Mucosa of rectum (tissue), 2 donors: Measurements from ENCODE around the gene ABCA9.

ENCODE experiments used
- H3K27ac ChIP-seq, 2 donors: one replicate each; pipeline ENCODE4 v1.7.0; 2013; ENCODE audit warnings: inconsistent platforms in 2 of 2, low read depth in 2 of 2, low read length in 2 of 2
- H3K27me3 ChIP-seq, 2 donors: one replicate each; pipeline ENCODE4 v1.7.0; 2013; ENCODE audit warnings: low read length in 2 of 2; ENCODE audit not compliant: control insufficient read depth in 2 of 2, insufficient read depth in 2 of 2
- H3K36me3 ChIP-seq, 2 donors: one replicate each; pipeline ENCODE4 v1.7.0; 2013; ENCODE audit warnings: low read length in 2 of 2; ENCODE audit not compliant: control insufficient read depth in 2 of 2, insufficient read depth in 2 of 2
- H3K4me1 ChIP-seq, 2 donors: one replicate each; pipeline ENCODE4 v1.7.0; 2013; ENCODE audit warnings: low read length in 2 of 2, mild to moderate bottlenecking in 1 of 2; ENCODE audit not compliant: control insufficient read depth in 2 of 2, insufficient read depth in 2 of 2
- H3K4me3 ChIP-seq, 2 donors: one replicate each; pipeline ENCODE4 v1.7.0; 2013; ENCODE audit warnings: low read length in 2 of 2
- H3K9ac ChIP-seq, 2 donors: one replicate each; pipeline ENCODE4 v1.7.0; 2013; ENCODE audit warnings: low read length in 2 of 2, low read depth in 1 of 2, mild to moderate bottlenecking in 1 of 2
- H3K9me3 ChIP-seq, 2 donors: one replicate each; pipeline ENCODE4 v1.7.0; 2013; ENCODE audit warnings: low read length in 2 of 2; ENCODE audit not compliant: control insufficient read depth in 2 of 2
- donor health status: healthy.
- donor health status: Normal muscosa, but diverticular disease.

ABCA9 gene

DNA sequence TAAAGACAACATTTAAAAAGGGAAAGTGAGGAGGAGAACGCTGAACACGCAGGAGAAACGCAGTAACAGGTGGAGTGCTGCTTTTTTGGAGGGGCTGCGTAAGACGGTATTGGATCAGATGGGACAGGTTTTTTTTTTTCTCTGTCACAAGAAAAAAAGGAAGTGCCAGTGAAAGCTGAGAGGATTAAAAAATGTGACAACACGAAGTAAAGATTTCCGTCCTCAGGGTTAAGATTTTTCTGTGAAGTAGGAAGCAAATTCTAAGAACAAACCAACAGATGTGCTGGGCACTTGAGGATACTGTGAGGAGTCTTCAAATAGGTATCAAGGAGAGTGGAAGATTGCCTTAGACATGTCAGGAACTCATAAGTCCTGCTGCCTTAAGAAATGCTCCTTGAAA lies 5.8 kb upstream of the ABCA9 start:
- Histone ChIP-seq H3K9ac (no peak overlapping the region), H3K9me3 (no peaks in the 10 kb centered on the region), H3K4me3 (no peak overlapping the region), H3K27ac (no peak overlapping the region), H3K36me3 (no peaks in the 10 kb centered on the region), H3K27me3 (no peaks in the 10 kb centered on the region), H3K4me1 (no peaks in the 10 kb centered on the region)

DNA sequence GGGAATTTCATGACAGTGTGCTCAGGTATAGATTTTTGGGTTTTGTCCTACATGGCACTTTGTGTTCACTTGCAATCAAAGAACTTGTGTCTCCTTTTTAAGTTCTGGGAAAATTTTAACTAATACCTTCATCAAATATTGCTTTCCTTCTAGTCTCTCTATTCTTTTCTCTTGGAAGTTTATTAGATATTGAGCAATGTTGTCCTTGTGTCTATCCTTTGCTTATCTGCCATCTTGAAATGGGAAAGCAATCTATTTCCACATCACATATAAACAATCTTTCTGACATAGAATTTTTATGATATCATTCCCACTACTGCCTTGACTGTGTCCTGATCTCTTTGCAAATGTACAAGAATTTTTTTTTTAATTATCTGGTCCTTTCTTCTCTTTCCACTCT lies 4.4 kb upstream of the ABCA9 start:
- Histone ChIP-seq H3K27me3 (no peaks in the 10 kb centered on the region), H3K4me1 (no peaks in the 10 kb centered on the region), H3K9ac (no peak overlapping the region), H3K9me3 (no peaks in the 10 kb centered on the region), H3K4me3 (no peak overlapping the region), H3K36me3 (no peaks in the 10 kb centered on the region), H3K27ac (no peak overlapping the region)

DNA sequence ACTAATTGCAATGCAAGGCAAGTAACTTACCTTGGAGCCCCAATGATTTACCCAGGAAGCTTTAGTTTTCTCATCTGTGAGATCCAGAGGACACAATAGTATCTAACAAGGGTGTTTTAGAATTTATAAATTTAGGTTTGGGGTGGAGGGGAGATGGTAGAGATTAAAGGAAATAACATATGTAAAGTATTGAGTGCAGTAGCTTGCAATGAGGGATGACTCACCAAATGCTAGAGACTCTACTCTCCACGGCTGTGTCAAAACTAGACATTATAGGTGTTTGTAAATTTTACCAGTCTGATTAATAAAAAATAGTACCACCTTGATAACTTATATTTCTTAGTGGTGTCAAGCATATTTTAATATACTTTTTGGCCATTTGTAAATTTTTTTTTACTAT lies 3.7 kb upstream of the ABCA9 start:
- no peaks in the 10 kb centered on the region for H3K4me1 ChIP-seq
- no peaks in the 10 kb centered on the region for H3K27me3 ChIP-seq
- H3K4me3 ChIP-seq, result no peak overlapping the region
- no peaks in the 10 kb centered on the region for H3K36me3 ChIP-seq
- no peak overlapping the region for H3K27ac ChIP-seq
- no peak overlapping the region for H3K9ac ChIP-seq
- no peaks in the 10 kb centered on the region for H3K9me3 ChIP-seq

DNA sequence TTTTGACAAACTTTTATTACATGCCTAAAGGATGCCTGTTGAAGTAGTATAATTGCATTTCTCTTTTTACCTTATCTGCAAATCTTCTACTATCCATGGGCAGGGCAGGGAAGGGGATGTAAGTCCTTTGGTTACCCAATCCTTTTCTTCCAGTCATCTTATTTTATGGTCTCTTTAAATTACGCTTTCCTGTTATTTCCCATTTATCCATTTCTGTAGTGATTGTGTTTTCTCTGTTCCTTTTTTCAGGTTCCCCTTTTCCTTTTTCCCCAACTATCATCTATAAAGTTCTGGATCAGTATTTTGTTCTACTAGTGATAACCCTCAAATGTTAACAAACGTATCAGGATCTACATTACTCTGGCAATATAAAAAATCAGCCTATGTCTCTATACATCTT lies 3.3 kb upstream of the ABCA9 start:
- Histone ChIP-seq H3K4me3 (no peak overlapping the region), H3K4me1 (no peaks in the 10 kb centered on the region), H3K27ac (no peak overlapping the region), H3K9me3 (no peaks in the 10 kb centered on the region), H3K9ac (no peak overlapping the region), H3K27me3 (no peaks in the 10 kb centered on the region), H3K36me3 (no peaks in the 10 kb centered on the region)

DNA sequence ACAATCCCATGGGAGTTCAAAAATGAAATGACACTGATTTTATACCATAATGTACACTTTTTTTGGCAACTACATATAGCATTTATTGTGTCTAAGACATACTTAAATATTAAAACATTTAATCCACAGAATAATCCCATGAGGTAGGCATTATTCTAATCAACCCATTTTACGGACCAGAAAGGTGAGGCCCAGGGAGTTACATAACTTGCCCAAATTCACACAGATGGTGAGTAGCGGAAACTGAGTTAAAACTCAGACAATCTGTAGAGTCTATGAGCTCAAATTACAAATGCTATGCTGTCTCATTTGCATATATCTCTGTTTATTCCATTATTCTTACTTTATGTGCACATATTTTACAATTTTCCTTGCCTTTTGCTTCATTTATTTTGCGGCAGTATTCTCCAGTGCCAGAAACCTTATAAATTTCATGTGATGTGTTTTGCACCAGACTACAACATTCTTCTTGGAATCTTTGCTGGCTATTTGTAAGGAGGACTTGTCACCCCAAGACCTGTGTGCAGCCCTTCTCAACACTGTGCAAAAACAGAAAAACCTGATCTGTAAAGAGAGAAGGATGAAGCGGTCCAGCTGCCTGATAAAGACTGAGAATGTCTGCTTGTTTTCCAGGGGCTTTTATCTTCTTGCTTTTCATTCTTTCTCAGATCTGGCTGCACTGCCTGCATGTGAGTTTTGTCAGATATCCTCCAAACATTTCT lies 2.3 kb upstream of the ABCA9 start:
- Histone ChIP-seq H3K4me3 (no peak overlapping the region), H3K9ac (no peak overlapping the region), H3K27me3 (no peaks in the 10 kb centered on the region), H3K36me3 (no peaks in the 10 kb centered on the region), H3K9me3 (no peaks in the 10 kb centered on the region), H3K27ac (no peak overlapping the region), H3K4me1 (no peaks in the 10 kb centered on the region)

DNA sequence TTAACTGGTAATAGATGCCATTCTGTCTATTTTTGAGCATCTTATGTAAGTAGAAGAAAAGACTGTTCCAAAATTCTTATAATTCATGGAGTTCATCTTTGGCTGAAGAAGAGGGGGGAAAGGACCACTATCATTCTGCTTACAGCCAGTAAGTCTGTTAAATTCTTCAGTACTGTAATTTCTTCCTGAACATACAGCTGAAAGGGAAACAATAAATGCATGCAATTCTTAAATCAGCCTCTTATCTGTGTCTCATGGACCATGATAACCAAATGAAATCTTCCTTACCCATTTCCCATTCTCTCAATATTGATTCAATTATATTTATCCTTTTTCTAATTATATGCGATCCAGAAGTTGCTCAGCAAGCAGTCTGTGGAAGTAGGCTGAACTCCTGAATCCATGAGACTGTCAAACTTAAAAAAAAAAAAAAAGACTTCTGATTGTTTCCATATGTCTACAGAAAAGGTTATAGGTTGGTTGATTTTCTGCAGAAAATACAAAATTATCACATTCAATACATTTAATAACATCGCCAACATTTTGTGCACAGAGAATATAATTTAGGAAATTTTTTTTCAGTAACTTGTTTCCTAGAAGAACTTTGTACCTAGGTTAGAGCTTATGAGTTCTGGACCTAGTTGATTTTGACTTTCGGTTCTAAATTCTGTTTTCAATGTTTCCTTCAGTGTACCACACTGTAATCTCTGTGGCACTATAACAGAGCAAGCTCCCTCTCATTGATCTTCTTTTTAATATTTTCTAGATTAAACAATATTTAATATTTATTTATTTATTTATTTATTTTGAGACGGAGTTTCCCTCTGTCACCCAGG lies 1.2 kb upstream of the ABCA9 start:
- Histone ChIP-seq H3K27me3 (no peaks in the 10 kb centered on the region), H3K4me1 (peaks cover 0 to 4% of the 10 kb centered on the region in 2 donors), H3K4me3 (no peak overlapping the region), H3K9me3 (no peaks in the 10 kb centered on the region), H3K36me3 (no peaks in the 10 kb centered on the region), H3K9ac (no peak overlapping the region), H3K27ac (no peak overlapping the region)

DNA sequence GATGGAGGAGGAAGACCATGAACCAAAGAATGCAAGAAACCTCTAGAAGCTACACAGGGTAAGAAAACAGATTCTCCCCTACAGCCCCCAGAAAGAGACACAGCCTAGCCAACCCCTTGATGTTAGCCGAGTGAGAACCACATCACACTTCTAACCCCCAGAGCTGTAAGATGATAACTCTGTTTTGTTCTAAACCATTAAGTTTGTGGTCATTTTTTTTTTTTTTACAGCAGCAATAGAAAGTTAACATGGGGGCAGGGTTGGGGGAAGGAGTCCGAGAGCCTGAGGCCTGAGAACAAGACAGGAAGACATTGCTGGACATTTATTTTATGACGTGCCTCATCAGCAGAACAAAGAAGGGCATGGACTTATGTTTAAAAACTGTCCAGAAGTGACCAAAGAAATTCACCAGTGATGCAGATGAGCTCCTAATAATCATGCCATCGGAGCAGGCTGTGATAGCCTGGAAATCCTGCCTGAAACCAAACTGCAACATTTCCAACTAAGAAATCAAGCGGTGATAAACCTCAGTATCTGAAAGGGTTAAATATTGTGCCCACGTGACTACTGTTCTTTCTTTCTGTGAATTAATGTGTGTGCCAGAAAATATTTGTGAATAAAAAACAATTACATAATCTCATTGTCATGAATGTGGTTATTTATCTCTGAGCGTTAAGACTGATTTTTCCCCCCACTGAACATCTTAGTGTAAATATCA lies 1.1 kb downstream of the ABCA9 start:
- H3K4me3 ChIP-seq, result no peak overlapping the region
- no peaks in the 10 kb centered on the region for H3K9me3 ChIP-seq
- H3K4me1 ChIP-seq, result peaks cover 0 to 4% of the 10 kb centered on the region in 2 donors
- no peak overlapping the region for H3K9ac ChIP-seq
- H3K36me3 ChIP-seq, result no peaks in the 10 kb centered on the region
- no peak overlapping the region for H3K27ac ChIP-seq
- H3K27me3 ChIP-seq, result no peaks in the 10 kb centered on the region

DNA sequence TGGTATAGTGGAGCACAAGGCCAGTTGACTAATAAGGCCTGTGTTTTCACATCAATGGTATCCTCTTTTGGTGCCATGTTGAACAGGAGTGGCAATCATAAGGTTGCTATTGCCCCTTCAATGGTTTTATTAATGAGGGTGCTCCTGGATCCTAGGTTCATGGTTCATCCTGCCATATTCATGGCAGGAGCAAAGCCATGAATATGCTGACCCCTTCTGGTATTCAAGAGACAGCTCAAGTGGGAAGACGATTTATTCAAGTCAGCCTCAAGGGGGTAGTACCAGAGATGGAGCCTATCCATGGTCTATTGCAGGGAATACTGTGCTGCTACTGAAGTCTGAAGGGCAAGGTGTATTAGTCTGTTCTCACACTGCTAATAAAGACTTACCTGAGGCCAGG lies 2.6 kb downstream of the ABCA9 start:
- Histone ChIP-seq H3K27me3 (no peaks in the 10 kb centered on the region), H3K9me3 (no peaks in the 10 kb centered on the region), H3K9ac (no peak overlapping the region), H3K27ac (no peak overlapping the region), H3K4me1 (peaks cover 0 to 4% of the 10 kb centered on the region in 2 donors), H3K4me3 (no peak overlapping the region), H3K36me3 (no peaks in the 10 kb centered on the region)

DNA sequence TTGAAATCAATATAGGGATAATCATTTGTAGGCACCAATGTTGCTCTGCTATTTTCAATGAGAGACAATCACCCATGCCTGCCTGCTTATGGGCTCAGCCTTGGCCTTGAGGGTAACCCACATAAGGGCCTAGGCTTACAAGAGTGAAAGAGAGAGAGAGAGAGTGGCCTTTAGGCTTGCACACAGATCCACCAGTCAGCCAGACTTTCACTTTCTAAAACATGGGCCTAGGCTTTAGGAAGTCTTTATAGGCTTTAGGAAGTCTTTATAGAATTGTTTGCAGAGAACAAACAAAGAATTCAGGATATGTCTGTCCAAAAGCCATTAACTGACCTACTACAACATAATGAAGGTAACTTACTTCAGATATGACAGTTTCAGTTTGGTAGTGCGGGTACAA lies 3.4 kb downstream of the ABCA9 start:
- Histone ChIP-seq H3K9me3 (no peaks in the 10 kb centered on the region), H3K27ac (peak overlapping the region; percentile 20 to 58), H3K9ac (no peak overlapping the region), H3K4me3 (no peak overlapping the region), H3K27me3 (no peaks in the 10 kb centered on the region), H3K36me3 (no peaks in the 10 kb centered on the region), H3K4me1 (peaks cover 0 to 4% of the 10 kb centered on the region in 2 donors)

DNA sequence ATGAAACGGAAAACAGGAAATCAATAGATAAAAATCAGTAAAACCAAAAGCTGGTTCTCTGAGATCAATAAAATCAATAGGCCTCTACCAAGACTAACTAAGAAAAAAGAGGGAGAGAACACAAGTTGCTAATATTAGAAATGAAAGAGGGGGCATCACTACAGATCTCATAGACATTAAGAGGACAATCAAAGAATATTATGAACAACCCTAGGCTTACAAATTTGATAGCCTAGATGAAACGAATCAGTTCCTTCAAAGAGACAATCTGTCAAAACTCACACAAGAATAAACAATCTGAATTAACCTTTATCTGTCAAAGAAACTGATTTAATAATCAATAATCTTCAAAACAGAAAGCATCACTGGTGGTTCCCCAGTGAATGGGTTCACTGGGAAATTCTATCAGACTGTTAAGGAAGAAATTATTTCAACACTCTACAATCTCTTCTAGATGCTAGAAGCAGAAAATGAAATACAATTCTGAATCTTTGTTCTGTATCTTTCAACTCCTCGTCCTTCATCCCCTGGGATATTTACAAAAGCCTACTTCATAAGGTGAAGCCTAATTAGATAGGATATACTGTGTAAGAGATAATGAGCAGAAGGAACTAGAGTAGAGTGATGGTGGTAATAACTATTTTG lies 4.4 kb downstream of the ABCA9 start:
- no peaks in the 10 kb centered on the region for H3K36me3 ChIP-seq
- peaks cover 0 to 4% of the 10 kb centered on the region in 2 donors for H3K4me1 ChIP-seq
- H3K4me3 ChIP-seq, result no peak overlapping the region
- no peak overlapping the region for H3K9ac ChIP-seq
- no peaks in the 10 kb centered on the region for H3K27me3 ChIP-seq
- H3K9me3 ChIP-seq, result no peaks in the 10 kb centered on the region
- H3K27ac ChIP-seq, result no peak overlapping the region
